ENCODE data around the gene EPHX1. TPM values are rescaled to one million over a fixed set of nuclear protein-coding genes. Genes with fewer than 3 reads are reported as not detected.

EPHX1 gene
- polyA plus RNA-seq, 4 donors: 7.6 to 39.1 (median 16.7) TPM

- peak overlapping the region; percentile 87 to 99 (median 97) for H3K27ac ChIP-seq (ENCODE audit: low read depth in 1 of 3, low read length in 2 of 3)
- no peaks in the 10 kb centered on the region for H3K9me3 ChIP-seq (ENCODE audit: control insufficient read depth in 2 of 2, insufficient read depth in 1 of 2, low read depth in 1 of 2, low read length in 1 of 2)
- H3K4me3 ChIP-seq (ENCODE audit: low read depth in 1 of 3, low read length in 3 of 3): peak overlapping the region in 2 of 3 donors; percentile 5 to 98
- WGBS, 3 donors: 13 to 53% (median 27%) methylated on average over 8 of the region's 8 CpGs
- H3K36me3 ChIP-seq (ENCODE audit: control insufficient read depth in 3 of 3, insufficient read depth in 2 of 3, low read depth in 1 of 3, low read length in 3 of 3): peaks cover 0 to 53% (median 0%) of the 10 kb centered on the region in 3 donors
- FAIRE-seq: no peak
- peak; percentile 65 to 86 for DNase-seq
- no peaks in the 10 kb centered on the region for H3K27me3 ChIP-seq (ENCODE audit: control insufficient read depth in 3 of 3, insufficient read depth in 3 of 3, low read length in 3 of 3)
- H3K4me1 ChIP-seq (ENCODE audit: control insufficient read depth in 3 of 3, insufficient read depth in 2 of 3, low read depth in 1 of 3, low read length in 2 of 3): peaks cover 8 to 68% (median 31%) of the 10 kb centered on the region in 3 donors
These were observed 69.7 kb downstream of the EPHX1 start for GRCh38 chr1:225879521-225880221.

- Histone ChIP-seq H3K36me3 (ENCODE audit: control insufficient read depth in 3 of 3, insufficient read depth in 2 of 3, low read depth in 1 of 3, low read length in 3 of 3) (peaks cover 0 to 48% (median 0%) of the 10 kb centered on the region in 3 donors), H3K27me3 (ENCODE audit: control insufficient read depth in 3 of 3, insufficient read depth in 3 of 3, low read length in 3 of 3) (no peaks in the 10 kb centered on the region), H3K27ac (ENCODE audit: low read depth in 1 of 3, low read length in 2 of 3) (peak overlapping the region; percentile 87 to 99 (median 97)), H3K9me3 (ENCODE audit: control insufficient read depth in 2 of 2, insufficient read depth in 1 of 2, low read depth in 1 of 2, low read length in 1 of 2) (no peaks in the 10 kb centered on the region), H3K4me1 (ENCODE audit: control insufficient read depth in 3 of 3, insufficient read depth in 2 of 3, low read depth in 1 of 3, low read length in 2 of 3) (peaks cover 8 to 64% (median 27%) of the 10 kb centered on the region in 3 donors), H3K4me3 (ENCODE audit: low read depth in 1 of 3, low read length in 3 of 3) (peak overlapping the region in 2 of 3 donors; percentile 5 to 98)
- 24 to 60% (median 33%) methylated on average over 2 of the region's 2 CpGs for WGBS, 3 donors
- peak in 1 of 2 donors; percentile 38 for DNase-seq
- no peak for FAIRE-seq
These were observed 70.3 kb downstream of the EPHX1 start for GRCh38 chr1:225880222-225880588.

- DNase-seq: peak; percentile 49 to 61
- Histone ChIP-seq H3K4me1 (ENCODE audit: control insufficient read depth in 3 of 3, insufficient read depth in 2 of 3, low read depth in 1 of 3, low read length in 2 of 3) (peaks cover 8 to 60% (median 27%) of the 10 kb centered on the region in 3 donors), H3K27me3 (ENCODE audit: control insufficient read depth in 3 of 3, insufficient read depth in 3 of 3, low read length in 3 of 3) (no peaks in the 10 kb centered on the region), H3K4me3 (ENCODE audit: low read depth in 1 of 3, low read length in 3 of 3) (peak overlapping the region in 2 of 3 donors; percentile 81 to 98), H3K27ac (ENCODE audit: low read depth in 1 of 3, low read length in 2 of 3) (peak overlapping the region; percentile 87 to 99 (median 97)), H3K36me3 (ENCODE audit: control insufficient read depth in 3 of 3, insufficient read depth in 2 of 3, low read depth in 1 of 3, low read length in 3 of 3) (peaks cover 0 to 44% (median 0%) of the 10 kb centered on the region in 3 donors), H3K9me3 (ENCODE audit: control insufficient read depth in 2 of 2, insufficient read depth in 1 of 2, low read depth in 1 of 2, low read length in 1 of 2) (no peaks in the 10 kb centered on the region)
- 11 to 47% (median 36%) methylated on average over 5 of the region's 5 CpGs for WGBS, 3 donors
- FAIRE-seq: no peak
These were observed 70.7 kb downstream of the EPHX1 start for GRCh38 chr1:225880636-225881035.

- Histone ChIP-seq H3K4me3 (ENCODE audit: low read depth in 1 of 3, low read length in 3 of 3) (peak overlapping the region; percentile 81 to 98 (median 88)), H3K27me3 (ENCODE audit: control insufficient read depth in 3 of 3, insufficient read depth in 3 of 3, low read length in 3 of 3) (no peaks in the 10 kb centered on the region), H3K36me3 (ENCODE audit: control insufficient read depth in 3 of 3, insufficient read depth in 2 of 3, low read depth in 1 of 3, low read length in 3 of 3) (peaks cover 0 to 39% (median 0%) of the 10 kb centered on the region in 3 donors), H3K27ac (ENCODE audit: low read depth in 1 of 3, low read length in 2 of 3) (peak overlapping the region; percentile 87 to 99 (median 97)), H3K9me3 (ENCODE audit: control insufficient read depth in 2 of 2, insufficient read depth in 1 of 2, low read depth in 1 of 2, low read length in 1 of 2) (no peaks in the 10 kb centered on the region), H3K4me1 (ENCODE audit: control insufficient read depth in 3 of 3, insufficient read depth in 2 of 3, low read depth in 1 of 3, low read length in 2 of 3) (peaks cover 5 to 53% (median 25%) of the 10 kb centered on the region in 3 donors)
- 1 to 7% (median 5%) methylated on average over 23 to 25 of the region's 25 CpGs for WGBS, 3 donors
- FAIRE-seq (no peak), DNase-seq (peak; percentile 76 to 89)
These were observed 71.4 kb downstream of the EPHX1 start for GRCh38 chr1:225881081-225881958.

GRCh38 chr1:225881959-225882693, 72.2 kb downstream of the EPHX1 start, which contains the start of gene TMEM63A:
TSS of gene TMEM63A (minus strand) at chr1:225882380. CDS start at chr1:225877580, 4,800 bp downstream.
- Histone ChIP-seq H3K4me1 (ENCODE audit: control insufficient read depth in 3 of 3, insufficient read depth in 2 of 3, low read depth in 1 of 3, low read length in 2 of 3) (peaks cover 5 to 53% (median 24%) of the 10 kb centered on the region in 3 donors), H3K27me3 (ENCODE audit: control insufficient read depth in 3 of 3, insufficient read depth in 3 of 3, low read length in 3 of 3) (no peaks in the 10 kb centered on the region), H3K9me3 (ENCODE audit: control insufficient read depth in 2 of 2, insufficient read depth in 1 of 2, low read depth in 1 of 2, low read length in 1 of 2) (no peaks in the 10 kb centered on the region), H3K27ac (ENCODE audit: low read depth in 1 of 3, low read length in 2 of 3) (peak within 1 kb of the TSS; percentile 87 to 99 (median 97)), H3K36me3 (ENCODE audit: control insufficient read depth in 3 of 3, insufficient read depth in 2 of 3, low read depth in 1 of 3, low read length in 3 of 3) (peaks cover 0 to 32% (median 0%) of the 10 kb centered on the region in 3 donors), H3K4me3 (ENCODE audit: low read depth in 1 of 3, low read length in 3 of 3) (peak within 1 kb of the TSS; percentile 81 to 98 (median 88))
- WGBS, 3 donors: 0 to 1% (median 1%) methylated on average over 48 to 64 of the region's 64 CpGs
- DNase-seq: peak; percentile 79 to 93
- FAIRE-seq: no peak

GRCh38 chr1:225882694-225883615, 73.0 kb downstream of the EPHX1 start:
- H3K9me3 ChIP-seq (ENCODE audit: control insufficient read depth in 2 of 2, insufficient read depth in 1 of 2, low read depth in 1 of 2, low read length in 1 of 2): no peaks in the 10 kb centered on the region
- peak overlapping the region; percentile 87 to 99 (median 97) for H3K27ac ChIP-seq (ENCODE audit: low read depth in 1 of 3, low read length in 2 of 3)
- DNase-seq (peak; percentile 50 to 73), FAIRE-seq (no peak)
- peaks cover 0 to 24% (median 0%) of the 10 kb centered on the region in 3 donors for H3K36me3 ChIP-seq (ENCODE audit: control insufficient read depth in 3 of 3, insufficient read depth in 2 of 3, low read depth in 1 of 3, low read length in 3 of 3)
- H3K4me1 ChIP-seq (ENCODE audit: control insufficient read depth in 3 of 3, insufficient read depth in 2 of 3, low read depth in 1 of 3, low read length in 2 of 3): peaks cover 3 to 45% (median 22%) of the 10 kb centered on the region in 3 donors
- no peaks in the 10 kb centered on the region for H3K27me3 ChIP-seq (ENCODE audit: control insufficient read depth in 3 of 3, insufficient read depth in 3 of 3, low read length in 3 of 3)
- H3K4me3 ChIP-seq (ENCODE audit: low read depth in 1 of 3, low read length in 3 of 3): peak overlapping the region; percentile 81 to 98 (median 88)
- WGBS, 3 donors: 2 to 5% (median 5%) methylated on average over 44 to 63 of the region's 63 CpGs

GRCh38 chr1:225883616-225884265, 73.8 kb downstream of the EPHX1 start:
- peak; percentile 21 to 60 for DNase-seq
- H3K27me3 ChIP-seq (ENCODE audit: control insufficient read depth in 3 of 3, insufficient read depth in 3 of 3, low read length in 3 of 3): no peaks in the 10 kb centered on the region
- H3K27ac ChIP-seq (ENCODE audit: low read depth in 1 of 3, low read length in 2 of 3): peak overlapping the region in 1 of 3 donors; percentile 7
- peaks cover 0 to 18% (median 0%) of the 10 kb centered on the region in 3 donors for H3K36me3 ChIP-seq (ENCODE audit: control insufficient read depth in 3 of 3, insufficient read depth in 2 of 3, low read depth in 1 of 3, low read length in 3 of 3)
- no peak for FAIRE-seq
- no peaks in the 10 kb centered on the region for H3K9me3 ChIP-seq (ENCODE audit: control insufficient read depth in 2 of 2, insufficient read depth in 1 of 2, low read depth in 1 of 2, low read length in 1 of 2)
- WGBS, 3 donors: 38 to 75% (median 57%) methylated on average over 9 to 10 of the region's 11 CpGs
- peak overlapping the region in 1 of 3 donors; percentile 98 for H3K4me3 ChIP-seq (ENCODE audit: low read depth in 1 of 3, low read length in 3 of 3)
- peaks cover 3 to 37% (median 14%) of the 10 kb centered on the region in 3 donors for H3K4me1 ChIP-seq (ENCODE audit: control insufficient read depth in 3 of 3, insufficient read depth in 2 of 3, low read depth in 1 of 3, low read length in 2 of 3)
